ENCODE data around the gene BSCL2. TPM values are rescaled to one million over a fixed set of nuclear protein-coding genes. Genes with fewer than 3 reads are reported as not detected.

The BSCL2 gene
- total and polyA plus RNA-seq, 4 donors = 147 to 261 (median 201) TPM

Small RNA genes within 50 kb of the gene (small RNA-seq; reads per million reads assigned to genes)
- not detected for gene SNORA57 (ENCODE audit: low replicate concordance)

Other genes starting within 250 kb of the BSCL2 start
- gene AHNAK, start 160.6 kb downstream of the BSCL2 start, total RNA-seq = 100 to 1,000 TPM; 247 to 463 TPM
- 10 to 100 TPM; 60.2 to 84.0 TPM for gene AHNAK, start 160.6 kb downstream of the BSCL2 start, polyA plus RNA-seq (ENCODE audit: insufficient read length in 2 of 2)
- gene EEF1G, start 133.5 kb downstream of the BSCL2 start, total RNA-seq = 1,000 to 10,000 TPM in 1 of 2 donors, 100 to 1,000 TPM in 1; 887 to 2,089 TPM
- gene EEF1G, start 133.5 kb downstream of the BSCL2 start, polyA plus RNA-seq (ENCODE audit: insufficient read length in 2 of 2) = 1,000 to 10,000 TPM; 1,849 to 2,100 TPM
- gene TUT1, start 115.9 kb downstream of the BSCL2 start, total RNA-seq = 1 to 10 TPM; 4.3 to 9.0 TPM
- 10 to 100 TPM; 18.4 to 22.1 TPM for gene TUT1, start 115.9 kb downstream of the BSCL2 start, polyA plus RNA-seq (ENCODE audit: insufficient read length in 2 of 2)
- 10 to 100 TPM; 72.9 to 88.0 TPM for gene MTA2, start 105.6 kb downstream of the BSCL2 start, total RNA-seq
- gene MTA2, start 105.6 kb downstream of the BSCL2 start, polyA plus RNA-seq (ENCODE audit: insufficient read length in 2 of 2) = 10 to 100 TPM; 82.1 to 91.6 TPM
- gene EML3, start 94.6 kb downstream of the BSCL2 start, total RNA-seq = 10 to 100 TPM; 10.5 to 30.2 TPM
- 10 to 100 TPM; 30.3 to 46.3 TPM for gene EML3, start 94.6 kb downstream of the BSCL2 start, polyA plus RNA-seq (ENCODE audit: insufficient read length in 2 of 2)
- gene ROM1, start 94.2 kb downstream of the BSCL2 start, total RNA-seq = 10 to 100 TPM in 1 of 2 donors, 1 to 10 TPM in 1; 4.8 to 11.9 TPM
- 10 to 100 TPM in 1 of 2 donors, 1 to 10 TPM in 1; 8.7 to 11.1 TPM for gene ROM1, start 94.2 kb downstream of the BSCL2 start, polyA plus RNA-seq (ENCODE audit: insufficient read length in 2 of 2)
- 10 to 100 TPM; 26.6 to 40.5 TPM for gene B3GAT3, start 85.4 kb downstream of the BSCL2 start, total RNA-seq
- gene B3GAT3, start 85.4 kb downstream of the BSCL2 start, polyA plus RNA-seq (ENCODE audit: insufficient read length in 2 of 2) = 10 to 100 TPM; 54.2 to 70.5 TPM
- 100 to 1,000 TPM; 119 to 161 TPM for gene GANAB, start 60.8 kb downstream of the BSCL2 start, total RNA-seq
- gene GANAB, start 60.8 kb downstream of the BSCL2 start, polyA plus RNA-seq (ENCODE audit: insufficient read length in 2 of 2) = 100 to 1,000 TPM; 169 to 195 TPM
- gene INTS5, start 54.1 kb downstream of the BSCL2 start, total RNA-seq = 10 to 100 TPM; 12.0 to 14.3 TPM
- gene INTS5, start 54.1 kb downstream of the BSCL2 start, polyA plus RNA-seq (ENCODE audit: insufficient read length in 2 of 2) = 10 to 100 TPM; 15.5 to 17.9 TPM
- gene C11orf98, start 42.2 kb downstream of the BSCL2 start, total RNA-seq = 10 to 100 TPM; 21.4 to 66.0 TPM
- 10 to 100 TPM; 61.9 to 63.5 TPM for gene C11orf98, start 42.2 kb downstream of the BSCL2 start, polyA plus RNA-seq (ENCODE audit: insufficient read length in 2 of 2)
- gene CSKMT, start 42.1 kb downstream of the BSCL2 start, total RNA-seq = 10 to 100 TPM in 1 of 2 donors, 1 to 10 TPM in 1; 6.0 to 13.7 TPM
- gene CSKMT, start 42.1 kb downstream of the BSCL2 start, polyA plus RNA-seq (ENCODE audit: insufficient read length in 2 of 2) = 1 to 10 TPM; 8.1 to 9.6 TPM
- 10 to 100 TPM in 1 of 2 donors, 1 to 10 TPM in 1; 5.4 to 15.2 TPM for gene UQCC3, start 35.8 kb downstream of the BSCL2 start, total RNA-seq
- 10 to 100 TPM; 13.7 to 14.3 TPM for gene UQCC3, start 35.8 kb downstream of the BSCL2 start, polyA plus RNA-seq (ENCODE audit: insufficient read length in 2 of 2)
- gene LBHD1, start 35.2 kb downstream of the BSCL2 start, total RNA-seq = 1 to 10 TPM; 2.9 to 6.1 TPM
- gene LBHD1, start 35.2 kb downstream of the BSCL2 start, polyA plus RNA-seq (ENCODE audit: insufficient read length in 2 of 2) = 10 to 100 TPM in 1 of 2 donors, 1 to 10 TPM in 1; 7.5 to 10.2 TPM
- 10 to 100 TPM; 32.0 to 89.6 TPM for gene UBXN1, start 28.4 kb downstream of the BSCL2 start, total RNA-seq
- gene UBXN1, start 28.4 kb downstream of the BSCL2 start, polyA plus RNA-seq (ENCODE audit: insufficient read length in 2 of 2) = 100 to 1,000 TPM; 141 to 148 TPM
- 10 to 100 TPM in 1 of 2 donors, 1 to 10 TPM in 1; 3.2 to 15.0 TPM for gene LRRN4CL, start 17.9 kb downstream of the BSCL2 start, total RNA-seq
- gene LRRN4CL, start 17.9 kb downstream of the BSCL2 start, polyA plus RNA-seq (ENCODE audit: insufficient read length in 2 of 2) = 1 to 10 TPM in 1 of 2 donors, under 1 TPM in 1; 0.40 to 3.2 TPM
- gene GNG3, start 252 bp upstream of the BSCL2 start, total RNA-seq = 10 to 100 TPM; 25.6 to 54.8 TPM
- 100 to 1,000 TPM; 288 to 295 TPM for gene GNG3, start 252 bp upstream of the BSCL2 start, polyA plus RNA-seq (ENCODE audit: insufficient read length in 2 of 2)
- gene HNRNPUL2, start 20.0 kb upstream of the BSCL2 start, total RNA-seq = 10 to 100 TPM; 15.3 to 32.6 TPM
- 10 to 100 TPM; 62.8 to 69.3 TPM for gene HNRNPUL2, start 20.0 kb upstream of the BSCL2 start, polyA plus RNA-seq (ENCODE audit: insufficient read length in 2 of 2)
- 10 to 100 TPM; 30.7 to 40.9 TPM for gene TTC9C, start 21.1 kb upstream of the BSCL2 start, total RNA-seq
- gene TTC9C, start 21.1 kb upstream of the BSCL2 start, polyA plus RNA-seq (ENCODE audit: insufficient read length in 2 of 2) = 10 to 100 TPM; 34.8 to 47.5 TPM
- gene ZBTB3, start 46.7 kb upstream of the BSCL2 start, total RNA-seq = 10 to 100 TPM; 11.7 to 15.3 TPM
- 10 to 100 TPM in 1 of 2 donors, 1 to 10 TPM in 1; 6.8 to 11.6 TPM for gene ZBTB3, start 46.7 kb upstream of the BSCL2 start, polyA plus RNA-seq (ENCODE audit: insufficient read length in 2 of 2)
- 100 to 1,000 TPM in 1 of 2 donors, 10 to 100 TPM in 1; 80.1 to 178 TPM for gene POLR2G, start 54.2 kb upstream of the BSCL2 start, total RNA-seq
- 100 to 1,000 TPM; 145 to 152 TPM for gene POLR2G, start 54.2 kb upstream of the BSCL2 start, polyA plus RNA-seq (ENCODE audit: insufficient read length in 2 of 2)
- gene TAF6L, start 64.0 kb upstream of the BSCL2 start, total RNA-seq = 10 to 100 TPM; 14.4 to 29.5 TPM
- 10 to 100 TPM; 27.1 to 37.6 TPM for gene TAF6L, start 64.0 kb upstream of the BSCL2 start, polyA plus RNA-seq (ENCODE audit: insufficient read length in 2 of 2)
- 10 to 100 TPM; 22.7 to 57.9 TPM for gene TMEM179B, start 80.0 kb upstream of the BSCL2 start, total RNA-seq
- 10 to 100 TPM; 44.0 to 57.2 TPM for gene TMEM179B, start 80.0 kb upstream of the BSCL2 start, polyA plus RNA-seq (ENCODE audit: insufficient read length in 2 of 2)
- 10 to 100 TPM; 12.3 to 24.0 TPM for gene TMEM223, start 84.6 kb upstream of the BSCL2 start, total RNA-seq
- gene TMEM223, start 84.6 kb upstream of the BSCL2 start, polyA plus RNA-seq (ENCODE audit: insufficient read length in 2 of 2) = 10 to 100 TPM; 23.2 to 25.5 TPM
- 10 to 100 TPM; 32.2 to 46.2 TPM for gene NXF1, start 98.0 kb upstream of the BSCL2 start, total RNA-seq
- 100 to 1,000 TPM in 1 of 2 donors, 10 to 100 TPM in 1; 89.7 to 106 TPM for gene NXF1, start 98.0 kb upstream of the BSCL2 start, polyA plus RNA-seq (ENCODE audit: insufficient read length in 2 of 2)
- gene STX5, start 124.6 kb upstream of the BSCL2 start, total RNA-seq = 10 to 100 TPM; 31.1 to 40.8 TPM
- 10 to 100 TPM; 46.0 to 48.5 TPM for gene STX5, start 124.6 kb upstream of the BSCL2 start, polyA plus RNA-seq (ENCODE audit: insufficient read length in 2 of 2)
- not detected for gene TEX54, start 125.4 kb upstream of the BSCL2 start, total RNA-seq
- gene TEX54, start 125.4 kb upstream of the BSCL2 start, polyA plus RNA-seq (ENCODE audit: insufficient read length in 2 of 2) = under 1 TPM in 1 of 2 donors, not detected in 1; 0.57 TPM
- 10 to 100 TPM; 25.5 to 42.6 TPM for gene WDR74, start 132.2 kb upstream of the BSCL2 start, total RNA-seq
- 10 to 100 TPM; 34.4 to 45.5 TPM for gene WDR74, start 132.2 kb upstream of the BSCL2 start, polyA plus RNA-seq (ENCODE audit: insufficient read length in 2 of 2)
- 100 to 1,000 TPM; 170 to 372 TPM for gene SLC3A2, start 173.5 kb upstream of the BSCL2 start, total RNA-seq
- 100 to 1,000 TPM; 180 to 243 TPM for gene SLC3A2, start 173.5 kb upstream of the BSCL2 start, polyA plus RNA-seq (ENCODE audit: insufficient read length in 2 of 2)
- 1 to 10 TPM in 1 of 2 donors, under 1 TPM in 1; 0.89 to 4.4 TPM for gene CHRM1, start 213.9 kb upstream of the BSCL2 start, total RNA-seq
- 1 to 10 TPM; 1.2 to 3.1 TPM for gene CHRM1, start 213.9 kb upstream of the BSCL2 start, polyA plus RNA-seq (ENCODE audit: insufficient read length in 2 of 2)

Data from spinal cord (tissue), 4 donors.